GM18868 (cell line): Measurements from ENCODE around the gene YPEL1.

Source experiments
- ATAC-seq: cut with Tn5 transposase; IDR thresholded peaks from one replicate; pipeline ENCODE4 v1.9.1; 2021; ENCODE audit warnings: mild to moderate bottlenecking, moderate library complexity; ENCODE audit not compliant: unreplicated experiment

YPEL1 gene

DNA sequence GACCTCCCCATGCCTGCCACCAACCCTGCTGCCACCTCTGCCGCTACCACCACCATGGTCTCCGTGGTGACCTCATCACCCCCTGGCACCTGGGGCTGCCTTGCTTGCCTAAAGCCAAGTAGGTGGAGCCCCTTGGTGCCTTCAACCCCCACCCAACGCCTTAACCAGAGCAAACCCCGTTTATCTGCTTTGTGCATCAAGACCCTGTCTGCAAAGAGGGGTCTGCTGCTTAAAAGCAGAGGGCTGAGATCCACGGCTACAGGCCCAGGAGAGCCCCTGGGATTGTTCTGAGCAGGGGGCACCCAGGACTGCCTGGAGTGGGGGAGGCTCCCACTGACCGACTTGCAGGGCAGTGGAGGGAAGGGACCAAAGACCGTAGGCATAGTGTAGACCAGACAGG, 74.7 kb downstream of the YPEL1 start:
- no peak for ATAC-seq

DNA sequence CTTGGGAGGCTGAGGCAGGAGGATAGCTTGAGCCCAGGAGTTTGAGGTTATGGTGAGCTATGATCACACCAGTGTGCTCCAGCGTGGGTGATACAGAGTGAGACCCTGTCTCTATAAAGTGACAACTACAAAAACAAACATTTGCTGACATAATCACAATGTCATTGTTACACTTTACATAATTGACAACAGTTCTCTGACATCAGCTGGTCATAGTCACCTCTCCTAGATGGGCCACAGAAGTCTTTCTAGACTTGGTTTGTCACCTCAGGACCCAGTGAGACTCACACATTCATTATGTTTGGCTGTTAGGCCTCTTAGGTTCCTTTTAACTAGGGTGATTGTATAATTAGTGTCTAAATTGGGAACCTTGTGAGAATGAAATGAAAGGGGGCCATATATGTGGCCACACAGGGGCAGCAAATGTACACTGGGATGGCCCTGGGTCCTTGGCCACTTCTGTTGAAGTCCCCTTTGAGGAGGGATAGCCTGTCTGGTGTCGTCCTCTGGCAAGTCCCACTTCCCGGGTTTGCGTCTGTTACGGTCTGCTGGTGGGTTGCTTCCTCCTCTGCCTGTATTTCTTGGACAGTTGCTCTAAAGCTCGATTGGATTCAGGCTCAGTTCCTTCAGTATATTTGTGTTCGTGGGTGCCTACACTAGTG, 75.6 kb downstream of the YPEL1 start:
- no peak for ATAC-seq

DNA sequence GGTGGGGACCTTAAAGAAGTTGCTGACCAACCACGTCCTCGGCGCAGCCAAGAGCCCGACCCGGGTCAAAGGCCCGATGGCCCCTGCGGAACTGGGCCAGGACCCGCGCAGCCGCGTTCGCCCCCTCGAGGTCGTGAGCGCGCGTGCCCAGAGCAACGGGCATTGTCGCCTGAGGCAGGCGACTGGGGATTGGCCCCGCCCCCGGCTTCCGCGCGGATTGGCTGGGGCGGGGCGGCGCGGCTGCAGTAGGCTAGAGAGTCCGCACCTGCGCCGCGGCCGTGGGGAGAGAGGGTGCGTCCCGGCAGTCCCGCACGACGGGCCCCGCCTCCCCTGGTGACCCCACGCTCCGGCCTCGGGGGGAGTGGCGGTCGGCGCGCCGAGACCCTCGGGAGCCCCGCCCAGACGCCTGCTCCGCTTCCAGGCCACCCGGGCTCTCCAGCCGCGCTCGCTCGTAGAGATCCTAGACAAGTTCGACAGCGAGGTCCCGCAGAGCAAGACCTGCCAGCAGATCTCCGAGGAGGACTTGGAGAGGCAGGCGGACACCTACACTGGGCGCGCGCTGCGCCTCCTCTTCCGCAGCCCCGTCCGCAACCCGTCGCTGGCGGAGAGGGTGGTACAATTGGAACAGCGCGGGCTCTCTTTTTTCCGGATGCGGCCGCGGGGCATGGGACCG, 78.1 kb downstream of the YPEL1 start:
- peak; percentile 77 for ATAC-seq

GRCh38 chr22:21657020-21657359, 78.6 kb downstream of the YPEL1 start:
- no peak for ATAC-seq

- peak; percentile 13 for ATAC-seq
Observed at GRCh38 chr22:21652547-21653545, 82.7 kb downstream of the YPEL1 start.

DNA sequence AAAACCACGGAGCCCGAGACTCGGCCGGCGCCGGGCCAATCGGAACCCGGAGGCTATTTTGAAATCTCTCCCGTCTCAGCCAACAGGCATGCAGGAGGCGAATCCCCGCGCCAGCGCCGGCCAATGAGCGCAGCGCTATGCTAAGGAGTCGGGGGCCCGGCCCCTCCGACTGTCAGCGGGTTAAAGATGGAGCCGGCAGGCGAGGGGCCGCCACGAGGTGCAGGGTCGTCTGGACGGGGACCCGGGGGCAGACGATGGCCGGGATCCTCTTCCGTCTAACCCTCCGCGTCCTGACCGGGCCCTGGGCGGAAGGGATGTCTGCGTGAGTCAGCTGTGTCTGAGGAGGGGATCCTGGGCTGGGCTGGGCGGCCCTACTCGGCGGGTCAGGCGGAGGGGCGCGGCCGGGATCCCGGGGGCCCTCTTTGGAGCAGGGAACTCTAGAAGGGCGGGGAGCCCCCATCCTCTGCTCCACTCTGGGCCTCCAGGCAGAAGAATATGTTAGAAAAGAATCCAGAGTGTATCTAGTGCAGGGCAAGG, 83.5 kb downstream of the YPEL1 start:
- peak; percentile 92 for ATAC-seq

GRCh38 chr22:21651521-21652009, 84.0 kb downstream of the YPEL1 start:
- ATAC-seq, result peak; percentile 15

DNA sequence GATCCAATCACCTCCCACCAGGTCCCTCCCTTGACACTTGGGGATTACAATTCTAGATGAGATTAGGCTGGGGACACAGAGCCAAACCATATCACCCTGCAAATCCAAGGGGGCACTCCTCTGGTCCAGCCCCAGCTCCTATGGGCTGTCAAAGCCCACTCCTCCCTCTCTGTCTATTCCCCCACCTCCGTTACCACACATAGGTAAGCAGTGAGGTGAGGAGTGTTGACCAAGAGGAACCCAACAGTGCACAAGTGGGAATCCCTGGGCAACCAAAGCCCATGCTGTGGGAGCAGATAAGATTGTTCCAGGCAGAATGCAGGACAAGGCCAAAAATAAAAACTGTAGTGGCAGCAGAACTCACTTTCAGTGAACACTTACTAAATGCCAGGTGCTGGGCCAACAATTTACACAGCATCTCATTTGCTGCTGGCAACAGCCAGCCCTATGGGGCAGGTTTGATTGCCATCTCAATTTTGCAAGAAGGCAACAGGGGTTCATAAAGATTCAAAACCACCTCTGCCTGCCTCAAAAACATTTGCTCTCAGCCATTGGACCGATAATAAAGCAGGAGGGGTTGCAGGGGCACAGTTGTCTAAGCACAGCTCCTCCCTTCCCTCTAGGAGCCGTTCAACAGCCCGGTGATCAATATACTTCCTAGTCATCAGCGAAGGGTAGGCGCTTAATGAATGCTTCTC, 84.6 kb downstream of the YPEL1 start:
- no peak for ATAC-seq

- no peak for ATAC-seq
Observed at GRCh38 chr22:21650280-21650679, 85.3 kb downstream of the YPEL1 start.
